ENCODE measurements around the gene JAZF1.

Gene JAZF1

GRCh38 chr7:28191184-28191583, 10.6 kb upstream of the JAZF1 start:
- no peak for DNase-seq

DNA sequence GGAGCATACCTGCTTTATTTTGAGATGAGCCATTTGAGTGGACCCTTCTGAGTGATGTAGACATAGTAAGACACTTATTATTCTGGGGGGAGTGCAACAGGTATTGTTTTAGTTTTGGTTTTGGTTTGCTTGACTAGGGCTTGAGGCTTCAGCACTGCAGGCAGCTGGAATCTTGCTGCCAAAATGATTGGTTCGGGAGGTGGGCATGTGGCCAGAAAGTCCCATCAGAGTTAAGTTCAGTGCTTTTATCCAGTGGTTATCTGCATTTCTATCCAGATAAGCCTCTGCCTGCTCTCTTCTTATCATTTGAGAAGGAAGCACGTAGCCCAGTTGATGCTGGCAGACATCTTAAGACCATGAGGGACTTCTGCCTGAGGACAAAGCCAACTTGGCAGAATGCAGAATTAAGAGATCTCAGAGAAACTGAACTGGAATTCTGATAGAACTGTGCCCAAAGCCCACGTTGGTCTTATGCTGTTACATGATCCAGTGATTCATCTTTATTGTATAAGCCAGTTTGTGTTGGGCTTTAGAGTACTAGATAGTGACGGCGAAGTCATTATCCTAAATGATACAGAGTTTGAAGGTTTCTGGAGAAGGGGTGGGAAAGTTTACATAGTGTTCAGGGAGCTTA, 9.6 kb upstream of the JAZF1 start:
- no peak for DNase-seq

DNA sequence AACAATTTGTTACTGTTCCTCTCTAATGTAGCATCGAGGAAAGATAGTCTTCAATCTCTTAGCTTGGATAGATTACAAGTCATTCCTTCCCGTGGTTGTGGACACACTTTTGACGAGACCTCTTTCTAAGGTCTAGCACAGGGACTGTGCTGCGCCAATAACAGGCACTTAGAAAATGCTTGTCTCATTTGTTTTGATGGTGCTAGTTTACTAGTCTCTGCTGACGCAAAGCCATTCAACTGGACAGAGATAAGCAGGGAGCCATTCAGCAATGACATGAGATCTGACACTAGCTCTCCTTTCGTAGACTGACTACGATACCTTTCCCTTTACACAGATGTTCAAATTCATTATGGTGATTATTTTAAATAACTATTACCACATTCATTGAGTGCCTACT, 6.4 kb upstream of the JAZF1 start:
- no peak for DNase-seq

GRCh38 chr7:28183627-28184026, 3.0 kb upstream of the JAZF1 start:
- DNase-seq, result no peak

DNA sequence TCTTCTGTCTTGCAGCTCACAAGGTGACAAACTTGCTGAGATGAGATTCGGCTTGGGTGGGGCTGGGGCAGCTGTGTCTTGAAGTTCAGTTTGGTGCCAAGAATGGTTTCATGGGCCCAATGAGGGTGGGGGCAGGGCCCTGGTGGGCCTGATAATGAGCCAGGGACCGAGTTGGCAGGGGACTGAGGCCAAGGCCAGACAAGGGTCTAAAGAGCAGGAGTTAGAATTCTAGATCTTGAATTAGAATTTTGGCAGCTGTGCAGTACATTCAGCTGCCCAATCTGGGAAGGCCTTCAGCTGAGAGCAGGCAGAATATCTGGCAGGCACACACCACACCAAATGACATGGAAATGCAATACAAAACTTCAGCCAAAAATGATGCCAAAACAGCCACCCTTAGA, 1.5 kb upstream of the JAZF1 start:
- DNase-seq, result no peak

DNA sequence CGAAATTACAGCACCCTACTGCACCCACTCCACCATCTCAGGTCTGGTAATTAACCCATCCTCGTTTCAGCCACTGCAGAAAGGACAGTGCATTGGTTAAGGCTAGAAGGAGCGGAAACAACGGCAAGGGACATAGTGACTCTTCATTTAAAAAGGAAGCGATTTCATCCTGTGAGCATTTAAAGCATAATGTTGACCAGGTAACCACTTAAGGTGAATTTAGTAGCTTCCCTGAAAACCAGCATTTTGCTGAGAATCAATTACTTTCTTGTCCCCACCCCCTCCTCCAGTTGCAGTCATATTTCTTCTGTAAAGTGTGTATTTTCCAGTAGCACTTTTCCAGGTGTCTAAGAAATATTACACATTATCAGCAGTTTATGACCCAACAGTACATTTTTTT, 821 bp upstream of the JAZF1 start:
- DNase-seq, result no peak

GRCh38 chr7:28180031-28180363, 598 bp downstream of the JAZF1 start:
- no peak for DNase-seq

DNA sequence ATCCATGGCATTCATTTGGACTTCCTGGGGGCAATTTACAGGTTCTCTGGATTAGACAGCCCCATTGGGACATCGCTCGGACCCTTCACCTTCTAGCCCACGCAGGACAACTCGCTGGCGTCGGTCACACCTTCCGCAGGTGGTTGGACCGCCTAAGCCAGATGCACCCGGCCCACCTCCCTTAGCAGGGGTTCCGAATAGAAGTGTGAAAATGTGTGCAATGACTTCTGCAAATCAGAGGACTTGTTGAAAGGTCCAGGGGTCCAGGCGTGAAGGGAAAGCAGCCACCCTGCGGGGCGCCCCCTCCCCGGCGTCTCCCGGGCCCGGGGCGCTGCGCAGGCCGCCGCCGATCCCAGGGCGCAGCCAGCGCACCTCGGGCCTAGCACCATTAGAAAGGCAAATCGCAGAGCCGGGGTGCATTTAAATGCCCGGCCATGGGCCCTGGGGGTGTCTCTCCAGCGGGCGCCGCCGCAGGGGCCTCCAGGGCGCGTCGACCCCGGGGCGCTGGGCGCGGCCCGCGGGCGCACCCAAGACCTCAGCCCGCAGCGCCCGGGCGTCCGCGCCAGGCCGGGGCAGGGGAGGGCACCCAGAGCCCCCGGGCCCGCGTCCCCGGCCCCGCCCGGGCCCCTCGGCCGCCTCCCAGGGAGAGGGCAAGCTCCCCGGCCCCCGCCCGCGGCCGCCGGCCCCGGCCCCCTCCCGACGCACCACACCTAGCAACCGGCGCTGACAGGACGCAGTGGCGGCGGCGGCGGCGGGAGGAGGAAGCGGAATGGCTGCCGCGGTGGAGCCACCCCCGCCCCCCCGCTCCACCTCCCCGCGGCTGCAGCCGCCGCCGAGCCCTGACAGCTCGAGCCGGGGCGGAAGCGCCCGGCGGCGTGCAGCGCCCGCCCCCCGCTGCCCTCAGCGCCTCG, 1.2 kb downstream of the JAZF1 start:
- DNase-seq, result peak; percentile 71 to 72

GRCh38 chr7:28178599-28178998, 2.0 kb downstream of the JAZF1 start:
- no peak for DNase-seq

- DNase-seq, result no peak
These were observed 2.8 kb downstream of the JAZF1 start for GRCh38 chr7:28177836-28178235.

DNA sequence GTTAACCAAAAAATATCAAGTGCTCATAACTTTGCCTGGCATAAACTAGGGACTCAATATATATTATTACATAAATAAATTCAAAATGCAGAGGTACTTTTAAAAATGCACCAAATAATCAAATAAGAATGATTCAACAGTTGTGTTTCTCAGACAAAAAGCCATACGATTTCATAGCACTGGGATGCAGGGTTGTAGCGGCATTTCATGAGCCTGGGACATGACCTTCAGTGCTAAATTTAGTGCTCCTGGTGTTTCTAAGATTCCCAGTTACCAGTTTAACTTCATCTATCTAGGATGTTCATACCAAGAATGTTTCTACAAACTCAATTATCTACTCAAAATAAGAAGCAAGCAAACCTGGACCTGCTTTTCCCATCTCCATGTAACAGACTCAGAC, 4.0 kb downstream of the JAZF1 start:
- no peak for DNase-seq

DNA sequence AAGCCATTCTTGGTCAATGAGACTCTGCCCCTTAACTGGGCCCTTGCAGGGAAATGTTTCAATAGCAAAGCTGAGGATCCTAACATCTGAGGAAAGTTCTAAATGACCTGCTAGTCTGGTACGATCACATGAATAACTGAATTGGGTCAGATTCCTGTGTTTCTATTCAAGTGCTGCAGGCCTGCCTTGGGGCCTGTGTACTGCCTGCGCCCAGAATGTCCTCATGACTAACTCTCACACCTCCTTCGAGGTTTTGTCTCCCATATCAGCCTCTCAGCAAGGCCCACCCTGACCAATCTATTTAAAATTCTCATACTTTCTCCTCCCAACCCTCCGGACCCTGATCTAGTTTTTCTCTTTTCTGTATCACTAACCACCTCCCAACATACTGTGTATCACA, 4.4 kb downstream of the JAZF1 start:
- DNase-seq, result no peak

DNA sequence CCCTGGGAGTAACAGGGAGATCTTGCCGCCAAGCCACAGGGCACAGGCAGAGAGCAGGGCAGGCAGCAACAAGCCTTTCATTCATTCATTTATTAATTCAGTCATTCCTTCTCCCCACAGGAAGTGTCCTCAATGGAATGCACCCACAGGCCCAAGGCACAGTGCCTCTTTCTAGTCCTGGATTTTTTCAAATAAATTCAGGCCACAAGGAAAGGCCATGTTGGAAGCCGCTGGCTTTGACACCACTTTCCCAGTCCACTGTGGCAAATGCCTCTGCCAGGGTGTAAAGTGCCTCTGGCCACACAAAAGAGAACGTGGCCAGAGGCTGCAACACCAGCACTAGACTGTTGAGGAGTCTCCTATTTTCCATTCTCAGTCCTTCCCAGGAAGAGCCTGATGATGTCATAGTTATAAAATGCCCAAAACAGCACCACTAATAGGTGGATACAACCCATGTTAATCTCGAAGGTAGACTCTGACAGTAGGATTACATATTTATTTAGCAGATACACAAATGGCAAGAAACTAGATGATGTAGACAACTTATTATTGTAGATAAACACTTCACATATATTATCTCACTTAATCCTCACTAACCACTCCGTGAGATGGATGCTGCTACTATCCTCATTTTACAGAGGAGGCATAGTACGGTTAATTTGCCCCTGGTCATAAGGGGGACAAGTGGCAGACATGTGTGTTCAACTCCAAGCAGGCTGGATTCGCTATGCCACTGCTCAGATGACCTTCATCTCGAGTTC, 5.5 kb downstream of the JAZF1 start:
- no peak for DNase-seq

DNA sequence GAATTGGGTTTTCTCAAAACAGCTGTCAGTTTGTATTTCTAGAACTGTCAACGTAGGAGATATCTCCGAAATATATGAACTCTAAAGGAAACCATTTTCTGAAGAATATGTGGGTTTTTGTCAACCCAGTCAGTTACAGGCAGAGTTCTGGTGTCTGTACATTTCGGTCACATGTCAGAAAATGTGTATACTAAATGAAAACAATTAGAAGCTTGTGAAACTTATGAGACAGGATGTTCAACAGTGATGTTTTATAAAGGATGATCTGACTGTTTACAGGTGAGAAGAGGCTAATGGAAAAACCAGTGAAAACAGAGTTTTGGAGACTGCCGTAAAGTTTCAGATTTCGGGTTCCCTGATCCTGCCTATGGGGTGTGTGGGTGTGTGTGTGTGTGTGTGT, 6.2 kb downstream of the JAZF1 start:
- no peak for DNase-seq

GRCh38 chr7:28173531-28173930, 7.1 kb downstream of the JAZF1 start:
- no peak for DNase-seq

- DNase-seq, result no peak
These were observed 7.6 kb downstream of the JAZF1 start for GRCh38 chr7:28172958-28173357.

DNA sequence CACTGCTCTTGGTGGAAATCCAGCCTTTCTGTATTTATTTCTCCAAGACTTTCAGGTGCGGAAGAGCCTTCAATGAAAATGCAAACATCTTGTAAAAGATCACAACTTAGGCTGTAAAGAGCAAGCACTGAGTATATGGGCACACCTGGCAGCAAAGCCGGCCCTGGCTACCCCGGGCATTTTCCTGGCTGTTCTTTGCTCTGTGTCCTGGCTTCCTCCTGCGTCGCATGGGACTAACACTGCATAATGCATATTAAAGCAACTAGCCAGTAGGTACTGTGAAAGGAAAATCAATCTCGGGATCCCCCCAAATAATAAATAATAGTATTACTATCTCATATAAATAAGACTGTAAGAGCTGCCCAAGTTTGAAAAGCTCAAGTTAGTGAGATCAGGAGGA, 9.9 kb downstream of the JAZF1 start:
- DNase-seq, result no peak

- no peak for DNase-seq
These were observed 11.4 kb downstream of the JAZF1 start for GRCh38 chr7:28169230-28169629.

- no peak for DNase-seq
These were observed 12.0 kb downstream of the JAZF1 start for GRCh38 chr7:28168393-28169158.

DNA sequence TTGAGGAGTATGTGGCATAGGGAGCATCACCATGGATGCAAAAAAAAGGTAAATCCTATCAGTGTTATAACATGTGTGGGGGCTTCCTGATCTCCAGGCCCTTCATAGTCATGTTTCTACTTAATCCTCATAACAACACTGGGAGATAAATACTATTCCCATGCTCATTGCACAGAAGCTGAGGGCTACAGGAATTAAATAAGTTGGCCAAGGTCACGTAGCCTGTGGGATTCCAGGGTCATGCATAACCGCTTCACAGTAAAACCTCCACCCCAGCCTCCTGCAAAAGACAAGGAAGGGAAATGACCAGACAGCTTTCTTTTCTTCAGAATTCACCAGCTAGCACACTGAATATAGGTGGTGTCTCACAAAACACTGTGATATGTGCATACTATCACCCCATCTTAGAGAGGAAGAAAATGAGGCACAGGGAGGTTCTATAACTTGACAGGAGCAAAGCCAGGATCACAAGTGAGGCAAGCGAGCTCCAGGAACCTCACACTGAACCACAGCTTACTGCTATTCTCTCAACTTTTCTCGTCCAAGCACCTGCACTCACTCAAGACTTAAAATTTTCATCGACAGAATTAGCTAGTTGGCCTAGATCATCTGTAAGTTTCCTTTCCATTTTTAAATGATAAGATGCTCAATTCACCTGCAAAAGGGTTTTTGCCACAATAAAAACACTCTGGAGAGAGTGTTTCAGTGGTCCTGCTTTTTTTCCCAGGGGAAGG, 13.4 kb downstream of the JAZF1 start:
- no peak for DNase-seq

GRCh38 chr7:28165961-28166955, 14.3 kb downstream of the JAZF1 start:
- no peak for DNase-seq
